ENCODE measurements around the gene HES6.

GRCh38 chr2:238239543-238239862, 335 bp downstream of the HES6 start:
- TF ChIP-seq POLR2AphosphoS5 (IDR thresholded peaks at IDR 0.05; ENCODE audit: low read depth, low read length) (no peak), SIN3A (IDR thresholded peaks at IDR 0.05; ENCODE audit: borderline replicate concordance, insufficient read depth, low read length) (no peak), REST (IDR thresholded peaks at IDR 0.05; ENCODE audit: insufficient read depth in 1 of 2, low read depth in 2 of 2, low read length in 2 of 2) (no peak), TAF1 (IDR thresholded peaks at IDR 0.05; ENCODE audit: borderline replicate concordance, insufficient read depth, low read length) (no peak), FOXP2 (optimal IDR thresholded peaks at IDR 0.05; ENCODE audit: borderline replicate concordance, extremely low read depth, extremely low read length, insufficient read depth) (no peak)

Data from PFSK-1 (cell line).